ENCODE results near the gene MCFD2.

The MCFD2 gene

DNA sequence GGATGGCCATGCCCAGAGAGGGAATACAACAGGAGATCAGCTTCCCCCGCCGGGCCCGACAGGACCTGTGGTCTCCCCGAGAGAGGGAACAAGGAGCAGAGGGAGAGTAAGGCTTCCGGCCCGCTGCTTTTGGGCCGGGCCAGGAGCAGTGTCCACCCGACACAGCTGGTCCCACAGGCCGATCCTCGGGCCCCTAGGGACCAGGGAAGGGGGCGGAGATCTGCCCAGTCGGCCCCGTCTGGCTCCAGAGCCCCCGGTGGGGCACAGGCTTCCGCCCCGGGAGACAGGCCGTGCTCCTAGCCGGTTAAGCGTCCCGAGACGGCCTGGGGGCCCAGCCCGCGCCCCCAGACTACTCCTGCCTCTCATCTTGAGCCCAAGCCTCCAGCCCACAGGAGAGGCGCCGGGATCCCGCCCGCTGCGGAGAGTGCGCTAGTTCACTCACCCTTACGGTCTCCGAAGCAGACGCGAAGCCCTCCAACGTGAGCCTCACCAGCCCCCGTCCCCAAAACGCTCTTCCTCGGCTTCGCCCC is at the start of gene MCFD2:
Gene MCFD2 (minus strand): TSS at position 526 of the 530 bp plus-strand sequence. CDS start 6,635 bp downstream, outside the sequence.
- no peak for DNase-seq (ENCODE audit: low read depth in 2 of 2, low spot score in 1 of 2)

DNA sequence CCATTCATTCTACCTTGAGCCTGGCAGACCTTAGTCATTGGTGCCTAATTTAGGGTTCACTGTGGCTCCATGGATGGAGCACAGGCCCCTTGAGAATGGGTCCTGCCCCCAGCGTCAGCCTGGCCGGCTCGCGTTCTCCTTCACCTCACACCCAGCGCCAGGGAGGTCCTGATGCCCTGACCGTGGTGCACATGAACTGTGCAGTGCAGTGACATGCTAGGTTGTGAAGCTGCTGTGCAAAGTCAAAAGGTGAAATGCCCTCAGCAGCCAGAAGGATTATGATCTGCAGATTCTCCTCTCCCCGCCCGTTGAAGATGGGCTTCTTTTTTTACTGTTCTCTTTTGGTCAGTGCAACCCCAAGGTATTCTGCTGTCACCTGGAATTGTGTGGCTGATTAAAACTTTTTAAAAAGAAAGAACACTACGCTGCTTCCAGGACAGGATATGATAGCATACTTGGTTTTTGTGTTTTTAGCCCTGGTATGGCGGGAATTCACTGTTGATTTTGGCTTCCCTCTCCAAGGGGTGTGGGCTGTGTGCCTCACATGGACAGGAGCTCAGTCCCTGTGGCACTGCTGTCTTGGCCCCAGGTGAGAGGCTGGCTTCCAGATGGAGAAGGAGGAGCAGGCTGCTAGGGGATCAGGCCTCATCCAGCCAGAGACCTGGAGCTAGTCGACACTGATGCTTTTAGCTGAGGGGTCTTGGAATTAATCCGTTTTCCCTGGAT is 49.4 kb upstream of the MCFD2 start:
- DNase-seq (ENCODE audit: low read depth in 2 of 2, low spot score in 1 of 2), result no peak

DNA sequence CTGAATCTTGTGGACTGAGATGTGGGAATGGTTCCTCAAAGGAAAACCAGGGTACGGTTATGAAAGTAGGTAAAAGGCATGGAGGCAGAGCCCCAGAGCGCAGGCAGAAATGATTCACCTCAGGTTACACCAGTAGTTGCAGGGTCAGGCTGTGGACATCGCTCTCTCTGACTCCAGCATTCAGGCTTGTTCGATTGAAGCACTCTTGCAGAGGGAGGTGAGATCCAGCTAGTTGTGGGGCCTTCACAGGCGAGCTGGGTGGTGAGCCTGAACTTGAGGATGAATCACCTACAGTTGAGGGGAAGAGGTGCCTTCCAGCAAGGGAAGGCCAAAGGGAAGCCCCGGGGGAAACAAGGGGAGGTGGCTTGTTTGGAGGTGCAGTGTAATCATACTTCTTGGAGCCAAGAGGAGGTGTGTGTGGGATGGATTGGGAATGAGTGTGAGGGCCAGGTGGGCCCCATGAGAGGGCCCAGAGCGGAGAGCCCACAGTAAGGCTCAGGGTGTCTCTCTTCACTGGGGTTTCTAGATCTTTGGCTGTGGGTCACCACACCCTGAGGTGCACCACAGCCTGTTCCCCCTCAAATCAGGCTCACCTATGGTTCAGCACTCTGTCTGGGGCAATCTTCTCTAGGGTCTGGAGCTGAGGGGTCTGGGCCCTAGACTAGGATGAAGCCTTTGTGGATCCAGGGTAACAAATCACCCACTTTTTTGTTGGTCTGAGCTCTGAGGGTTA is 48.5 kb upstream of the MCFD2 start:
- DNase-seq (ENCODE audit: low read depth in 2 of 2, low spot score in 1 of 2), result no peak

GRCh38 chr2:46963210-46963609 is 47.6 kb upstream of the MCFD2 start:
- no peak for DNase-seq (ENCODE audit: low read depth in 2 of 2, low spot score in 1 of 2)

DNA sequence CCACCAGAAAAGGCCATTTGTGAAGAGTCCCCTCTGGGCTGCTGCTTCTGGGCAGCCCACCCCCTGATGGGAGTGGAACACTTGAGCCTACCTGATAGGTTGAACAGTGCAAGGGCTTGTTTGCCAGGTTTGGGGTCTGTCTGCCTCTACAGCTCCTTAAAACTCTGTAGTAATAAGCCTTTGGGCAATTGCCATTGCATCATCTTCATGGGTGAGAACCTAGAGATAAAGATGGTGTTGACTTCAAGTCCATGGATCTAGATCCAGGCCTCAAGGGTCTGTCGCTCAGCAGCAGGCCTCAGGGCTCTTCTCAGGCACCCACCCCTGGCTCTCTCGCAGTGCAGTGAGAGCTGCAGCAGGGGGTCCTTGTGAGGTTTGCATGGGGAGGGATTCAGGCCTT is 47.1 kb upstream of the MCFD2 start:
- DNase-seq (ENCODE audit: low read depth in 2 of 2, low spot score in 1 of 2), result no peak

DNA sequence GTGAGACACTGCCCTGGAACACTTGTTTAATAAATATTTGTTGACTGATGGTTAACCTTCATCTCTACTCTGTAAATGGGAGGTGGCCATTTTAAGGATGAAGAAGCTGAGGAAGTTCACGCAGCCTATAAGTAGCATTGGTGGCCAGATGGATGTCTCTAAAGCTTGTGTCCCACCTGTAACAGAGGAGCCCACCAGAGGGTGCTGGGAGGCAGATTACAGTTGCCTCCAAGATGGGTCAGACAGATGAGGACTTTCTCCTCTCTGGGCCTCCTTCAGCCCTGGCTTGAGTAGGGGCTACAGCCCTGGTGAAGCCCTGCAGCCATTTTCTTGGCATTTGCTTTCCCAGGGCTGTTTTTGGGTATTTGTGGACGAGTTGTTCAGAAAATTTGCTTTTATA is 45.0 kb upstream of the MCFD2 start:
- DNase-seq (ENCODE audit: low read depth in 2 of 2, low spot score in 1 of 2), result no peak

DNA sequence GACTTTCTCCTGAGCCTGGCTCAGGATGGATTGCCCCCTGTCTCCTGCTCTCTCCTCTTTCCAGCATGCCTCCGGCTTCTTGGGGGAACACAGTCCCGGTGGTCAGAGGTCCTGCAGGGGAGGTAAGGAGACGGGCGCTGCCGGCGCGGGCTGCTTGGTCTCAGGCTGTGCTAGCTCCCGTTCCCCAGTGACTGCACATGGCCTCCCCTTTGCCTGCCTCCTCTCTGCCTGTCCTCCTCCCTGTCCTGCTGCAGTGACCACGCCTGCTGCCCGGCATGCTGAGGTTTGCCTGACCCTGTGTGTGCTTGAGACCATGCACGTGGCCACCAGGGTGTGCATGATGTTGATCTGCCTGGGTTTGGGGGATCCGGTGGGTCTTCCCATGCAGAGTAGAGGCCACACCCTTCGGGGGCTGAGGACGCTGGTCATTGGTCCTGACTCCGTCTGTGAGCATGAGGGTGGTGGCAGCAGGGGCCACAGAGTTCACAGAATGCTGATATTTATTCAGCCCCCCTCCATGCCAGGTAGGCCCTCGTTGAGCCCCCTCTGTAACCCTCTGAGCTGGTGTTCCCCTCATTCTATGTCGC is 42.9 kb upstream of the MCFD2 start:
- no peak for DNase-seq (ENCODE audit: low read depth in 2 of 2, low spot score in 1 of 2)

DNA sequence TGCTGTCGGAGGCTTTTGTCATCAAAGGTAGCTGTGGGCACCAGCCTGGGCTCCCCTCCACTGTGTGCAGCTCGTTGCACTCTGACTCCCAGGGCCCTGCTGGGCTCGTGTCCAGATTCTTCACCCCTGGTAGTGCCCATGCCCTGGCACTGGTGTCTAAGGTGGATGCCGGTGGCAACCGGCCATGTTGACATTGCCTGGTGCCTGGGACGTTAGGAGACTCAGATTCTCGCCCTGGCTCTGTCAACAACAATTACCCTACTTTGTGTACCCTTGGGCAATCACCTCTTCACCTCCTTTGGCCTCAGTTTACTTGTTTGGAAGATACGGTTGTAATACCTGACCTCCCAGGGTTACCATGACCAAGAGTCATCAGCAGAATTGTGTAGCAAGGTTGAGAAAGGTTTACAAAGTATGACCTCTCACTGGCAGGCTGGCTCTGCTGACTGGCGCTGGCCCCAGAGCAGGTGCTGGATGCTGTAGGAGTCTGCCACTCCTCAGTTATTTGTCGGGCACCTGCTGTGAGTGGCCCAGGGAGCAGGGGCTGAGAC is 41.5 kb upstream of the MCFD2 start:
- DNase-seq (ENCODE audit: low read depth in 2 of 2, low spot score in 1 of 2), result no peak

GRCh38 chr2:46955764-46956163 is 40.2 kb upstream of the MCFD2 start:
- DNase-seq (ENCODE audit: low read depth in 2 of 2, low spot score in 1 of 2), result no peak

DNA sequence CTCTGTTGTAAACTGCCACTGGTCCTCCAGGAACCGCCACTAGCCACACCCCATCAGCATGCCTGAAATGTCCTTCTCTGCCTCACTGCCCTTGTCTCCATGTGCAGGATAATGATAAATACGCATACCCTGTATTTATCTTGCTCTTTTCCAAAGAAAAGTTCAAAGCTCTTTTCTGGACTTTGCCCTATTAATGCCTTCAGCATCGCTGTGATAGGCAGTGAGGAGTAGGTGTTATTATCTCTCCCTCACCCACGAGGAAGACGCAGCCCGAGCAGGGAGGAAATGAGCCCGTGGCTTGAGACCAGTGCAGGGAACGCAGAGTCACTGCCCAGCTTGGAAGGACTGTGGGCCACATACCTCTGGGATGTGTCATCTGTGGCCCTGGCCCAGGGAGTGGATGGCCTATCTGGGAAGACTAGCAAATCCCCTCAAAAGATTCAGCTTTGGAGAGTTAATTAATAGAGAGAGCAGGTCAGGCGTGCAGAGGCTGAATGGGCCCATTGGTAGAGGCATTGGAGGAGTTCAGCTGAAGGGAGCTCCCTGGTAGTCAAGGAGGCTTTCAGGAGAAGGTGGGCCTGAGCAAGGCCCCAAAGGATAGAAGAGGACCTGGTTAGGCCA is 39.5 kb upstream of the MCFD2 start:
- no peak for DNase-seq (ENCODE audit: low read depth in 2 of 2, low spot score in 1 of 2)

DNA sequence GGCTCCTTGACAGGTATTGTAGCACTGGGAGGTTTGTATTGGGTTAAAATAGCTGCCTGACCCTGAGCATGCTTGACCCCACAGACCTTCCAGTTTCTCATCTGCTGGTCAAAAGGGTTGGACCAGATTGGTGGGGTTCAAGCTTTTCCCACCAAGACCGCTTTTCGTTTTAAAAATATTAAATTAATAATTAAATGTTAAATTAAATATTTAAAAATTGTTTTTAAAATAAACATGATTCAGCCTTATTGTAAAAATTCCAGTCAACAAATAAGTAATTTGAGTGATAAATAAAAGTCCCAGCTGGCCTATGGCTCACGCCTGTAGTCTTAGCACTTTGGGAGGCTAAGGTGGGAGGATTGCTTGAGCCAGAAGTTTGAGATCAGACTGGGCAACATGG is 36.6 kb upstream of the MCFD2 start:
- DNase-seq (ENCODE audit: low read depth in 2 of 2, low spot score in 1 of 2), result no peak

GRCh38 chr2:46951290-46952064 is 35.9 kb upstream of the MCFD2 start:
- no peak for DNase-seq (ENCODE audit: low read depth in 2 of 2, low spot score in 1 of 2)

DNA sequence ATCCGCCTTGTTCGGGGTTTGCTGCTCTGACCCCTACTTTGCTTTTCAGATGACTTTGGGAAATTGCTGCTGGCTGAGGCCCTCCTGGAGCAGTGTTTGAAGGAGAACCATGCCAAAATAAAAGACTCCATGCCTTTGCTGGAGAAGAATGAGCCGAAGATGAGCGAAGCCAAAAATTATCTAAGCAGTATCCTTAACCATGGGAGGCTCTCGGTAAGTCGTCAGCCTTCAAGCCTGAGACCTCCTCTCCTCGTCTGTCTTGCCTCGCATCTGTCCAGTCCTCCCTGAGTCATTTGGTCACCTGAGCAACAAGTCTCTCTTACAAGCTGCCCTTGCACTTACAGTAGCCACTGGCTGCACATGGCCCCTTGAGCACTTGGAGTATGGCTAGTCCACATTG is 34.7 kb upstream of the MCFD2 start:
- no peak for DNase-seq (ENCODE audit: low read depth in 2 of 2, low spot score in 1 of 2)

DNA sequence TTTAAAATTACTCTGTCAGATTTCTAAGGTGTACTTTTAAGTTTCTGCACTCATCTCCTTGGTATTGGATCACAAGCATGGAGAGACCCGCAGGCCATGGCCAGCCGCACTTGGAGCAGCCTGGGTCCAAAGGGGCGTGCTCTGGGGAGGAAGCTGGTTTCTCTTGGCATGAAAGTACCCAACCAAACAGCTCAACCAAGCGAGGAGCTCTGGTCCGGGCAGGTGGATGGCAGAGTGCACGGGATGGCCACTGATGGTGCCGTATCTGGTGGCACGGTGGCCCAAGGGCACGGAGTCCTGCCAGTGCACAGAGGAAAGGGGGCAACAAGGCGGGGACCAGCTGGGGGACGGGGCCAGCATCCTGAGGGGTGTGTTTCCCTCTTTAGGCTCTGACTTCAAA is 32.2 kb upstream of the MCFD2 start:
- DNase-seq (ENCODE audit: low read depth in 2 of 2, low spot score in 1 of 2), result no peak

- DNase-seq (ENCODE audit: low read depth in 2 of 2, low spot score in 1 of 2), result no peak
Measured at GRCh38 chr2:46945671-46946070, 30.1 kb upstream of the MCFD2 start.

- peak; percentile 10 to 26 for DNase-seq (ENCODE audit: low read depth in 2 of 2, low spot score in 1 of 2)
Measured at GRCh38 chr2:46943881-46944798, 28.5 kb upstream of the MCFD2 start.

DNA sequence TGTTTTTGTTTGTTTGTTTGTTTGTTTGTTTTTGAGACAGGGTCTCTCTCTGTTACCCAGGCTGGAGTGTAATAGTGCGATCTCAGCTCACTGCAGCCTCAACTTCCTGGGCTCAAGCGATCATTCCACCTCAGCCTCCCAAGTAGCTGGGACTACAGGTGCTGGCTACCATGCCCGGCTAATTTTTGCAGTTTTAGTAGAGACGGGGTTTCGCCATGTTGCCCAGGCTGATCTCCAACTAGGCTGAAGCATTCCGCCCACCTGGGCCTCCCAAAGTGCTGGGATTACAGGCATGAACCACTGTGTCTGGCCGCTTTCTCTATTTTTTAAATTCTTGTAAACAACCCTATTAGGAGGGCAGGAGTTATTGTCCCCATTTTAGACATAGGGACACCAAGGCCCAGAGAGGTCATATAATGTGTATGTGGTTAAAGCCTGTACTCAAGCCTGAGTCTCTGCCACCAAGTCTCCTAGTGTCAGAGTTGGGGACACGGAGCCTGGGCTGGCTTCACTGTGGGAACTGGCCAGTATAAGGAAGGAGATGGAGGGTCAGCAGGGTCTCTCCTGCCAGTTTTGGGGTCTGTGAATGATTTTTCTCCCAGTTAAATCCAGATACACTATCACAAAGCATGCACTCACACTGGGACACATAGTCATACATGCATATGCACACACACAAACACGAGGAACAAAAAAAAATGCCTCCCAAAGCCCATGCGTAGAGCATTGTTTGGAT is 27.5 kb upstream of the MCFD2 start:
- DNase-seq (ENCODE audit: low read depth in 2 of 2, low spot score in 1 of 2), result no peak

DNA sequence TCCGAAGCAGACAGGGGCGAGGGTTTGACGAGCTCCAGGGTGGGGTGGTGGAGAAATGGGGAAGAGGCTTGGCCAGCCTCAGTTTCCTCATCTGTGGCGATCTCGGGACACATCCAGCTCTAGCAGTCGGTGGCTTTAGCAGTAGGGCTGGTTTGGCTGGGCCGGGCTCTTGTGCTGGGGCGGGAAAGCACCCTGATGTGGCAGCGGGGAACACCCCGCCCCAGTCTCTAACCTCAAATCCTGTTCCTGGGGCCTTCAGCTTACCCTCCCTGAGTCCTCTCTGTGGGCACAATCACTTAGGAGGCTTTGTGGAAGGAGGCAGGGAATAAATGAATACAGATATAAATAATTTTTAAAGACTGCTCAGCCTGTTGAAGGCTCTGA is 26.5 kb upstream of the MCFD2 start:
- peak; percentile 30 to 42 for DNase-seq (ENCODE audit: low read depth in 2 of 2, low spot score in 1 of 2)

Data from stimulated activated CD8-positive, alpha-beta memory T cell treated with anti-CD3 and anti-CD28 coated beads, Interleukin-4, amount 100 ng/mL, for 4 hours (primary cell).